ENCODE data around the gene DCAF4.
A peak's percentile ranks its signal among the peaks of the same experiment; 100 is the strongest.

DNA sequence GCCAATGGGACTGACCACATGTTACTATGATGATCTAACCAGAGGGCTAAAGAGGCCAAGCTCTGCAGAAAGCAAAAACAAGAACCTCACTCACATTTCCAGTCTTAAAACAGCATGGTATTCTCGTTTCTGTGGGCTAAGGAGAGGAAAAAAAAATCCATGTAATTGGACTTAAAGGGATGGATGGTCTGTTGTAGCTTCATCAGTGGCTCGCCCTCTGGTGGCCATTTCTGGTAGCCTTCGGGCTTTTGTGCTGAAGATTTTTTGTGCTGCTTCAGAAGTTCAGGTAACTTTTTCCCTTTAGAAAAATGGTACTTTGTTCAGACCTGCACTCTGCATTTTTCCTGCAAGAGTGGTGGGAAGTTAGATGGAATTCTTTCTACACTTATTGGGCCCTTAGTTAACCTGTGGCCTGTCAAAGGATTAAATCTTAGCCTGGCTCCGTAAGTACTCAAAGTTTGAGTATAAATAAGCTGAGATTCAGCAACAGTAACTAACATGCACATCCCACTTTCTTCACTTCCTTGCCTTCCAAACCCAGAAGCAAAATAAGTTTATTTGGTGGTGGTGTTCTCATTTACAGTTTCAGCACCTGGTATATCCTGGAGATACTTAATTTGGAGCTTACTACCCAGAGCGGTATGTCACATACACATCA is 22.3 kb downstream of the DCAF4 start:
- TF ChIP-seq, protein P1, sequence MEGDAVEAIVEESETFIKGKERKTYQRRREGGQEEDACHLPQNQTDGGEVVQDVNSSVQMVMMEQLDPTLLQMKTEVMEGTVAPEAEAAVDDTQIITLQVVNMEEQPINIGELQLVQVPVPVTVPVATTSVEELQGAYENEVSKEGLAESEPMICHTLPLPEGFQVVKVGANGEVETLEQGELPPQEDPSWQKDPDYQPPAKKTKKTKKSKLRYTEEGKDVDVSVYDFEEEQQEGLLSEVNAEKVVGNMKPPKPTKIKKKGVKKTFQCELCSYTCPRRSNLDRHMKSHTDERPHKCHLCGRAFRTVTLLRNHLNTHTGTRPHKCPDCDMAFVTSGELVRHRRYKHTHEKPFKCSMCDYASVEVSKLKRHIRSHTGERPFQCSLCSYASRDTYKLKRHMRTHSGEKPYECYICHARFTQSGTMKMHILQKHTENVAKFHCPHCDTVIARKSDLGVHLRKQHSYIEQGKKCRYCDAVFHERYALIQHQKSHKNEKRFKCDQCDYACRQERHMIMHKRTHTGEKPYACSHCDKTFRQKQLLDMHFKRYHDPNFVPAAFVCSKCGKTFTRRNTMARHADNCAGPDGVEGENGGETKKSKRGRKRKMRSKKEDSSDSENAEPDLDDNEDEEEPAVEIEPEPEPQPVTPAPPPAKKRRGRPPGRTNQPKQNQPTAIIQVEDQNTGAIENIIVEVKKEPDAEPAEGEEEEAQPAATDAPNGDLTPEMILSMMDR (IDR thresholded peaks at IDR 0.05) = peak; percentile 65 to 88 (median 80)
- TF ChIP-seq POLR2A (IDR thresholded peaks at IDR 0.05) = no peak
